COLO668 (cell line): ENCODE measurements around the gene AURKAIP1.
A peak's percentile ranks its signal among the peaks of the same experiment; 100 is the strongest.

Experiments used
- DNase-seq: peaks from one replicate; lab custom pipeline; 2025; ENCODE audit not compliant: unreplicated experiment; lab: John Stamatoyannopoulos, UW

Gene AURKAIP1

GRCh38 chr1:1361982-1362423 is 13.0 kb downstream of the AURKAIP1 start:
- DNase-seq = no peak

GRCh38 chr1:1361233-1361981 is 13.6 kb downstream of the AURKAIP1 start:
- no peak for DNase-seq

- no peak for DNase-seq
Observed at GRCh38 chr1:1360506-1361169, 14.4 kb downstream of the AURKAIP1 start.

GRCh38 chr1:1359664-1360468 is 15.1 kb downstream of the AURKAIP1 start:
- DNase-seq = no peak

GRCh38 chr1:1359308-1359663 is 15.7 kb downstream of the AURKAIP1 start:
- DNase-seq = no peak

- DNase-seq = no peak
Observed at GRCh38 chr1:1358433-1359271, 16.4 kb downstream of the AURKAIP1 start, which contains the start of gene MXRA8. Gene MXRA8 (minus strand): TSS chr1:1358555. CDS start chr1:1358504, 51 bp downstream.

DNA sequence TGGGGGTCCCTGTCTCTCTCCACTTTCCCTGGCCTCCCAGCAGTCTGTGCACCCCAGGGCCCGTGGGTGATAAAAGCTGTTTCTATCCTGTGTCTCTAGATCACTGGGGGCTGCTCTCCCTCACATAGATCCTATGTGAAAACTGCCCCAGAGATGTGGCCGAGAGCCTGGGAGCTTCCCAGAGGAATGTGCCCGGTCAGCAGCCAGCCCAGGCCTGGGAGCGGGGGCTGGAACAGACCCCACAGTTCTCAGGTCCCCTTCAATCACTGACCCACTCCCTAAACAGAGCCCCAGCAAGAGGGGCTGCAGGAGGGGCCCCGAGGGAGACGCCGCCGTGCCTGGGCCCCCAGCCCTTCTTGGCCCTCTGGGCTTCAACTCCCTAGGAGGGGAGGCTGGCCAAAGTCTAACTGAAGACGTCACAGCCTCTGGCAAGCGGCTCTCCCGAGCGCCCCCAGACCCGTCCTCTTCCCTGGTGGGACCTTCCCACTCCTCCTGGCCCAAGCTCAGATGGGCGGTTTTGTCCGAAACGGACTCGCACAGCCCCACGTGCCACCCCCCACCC is 17.1 kb downstream of the AURKAIP1 start:
- DNase-seq = no peak

- DNase-seq = peak; percentile 75
Observed at GRCh38 chr1:1356796-1357401, 18.1 kb downstream of the AURKAIP1 start.

- DNase-seq = no peak
Observed at GRCh38 chr1:1356166-1356795, 18.7 kb downstream of the AURKAIP1 start.

DNA sequence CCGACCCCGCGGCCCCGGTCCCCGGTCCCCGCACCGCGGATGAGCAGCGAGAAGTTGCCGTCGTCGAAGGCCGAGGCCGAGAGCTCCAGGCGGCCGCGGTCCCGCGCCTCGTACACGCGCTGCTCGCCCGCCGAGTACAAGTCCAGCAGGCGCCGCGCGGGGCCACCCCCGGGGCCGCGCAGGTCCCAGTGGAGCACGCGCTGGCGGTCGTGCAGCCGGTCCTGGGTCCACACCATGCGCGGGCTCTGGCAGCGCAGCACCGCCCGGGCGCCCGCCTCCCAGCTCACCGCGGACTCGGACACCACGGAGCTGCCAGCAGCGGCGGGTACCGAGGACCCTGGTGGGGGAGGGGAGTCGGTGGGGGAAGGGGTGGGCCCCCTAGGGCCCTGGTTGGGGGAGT is 19.6 kb downstream of the AURKAIP1 start:
- DNase-seq = peak; percentile 93

- no peak for DNase-seq
Observed at GRCh38 chr1:1354271-1355247, 20.4 kb downstream of the AURKAIP1 start.

DNA sequence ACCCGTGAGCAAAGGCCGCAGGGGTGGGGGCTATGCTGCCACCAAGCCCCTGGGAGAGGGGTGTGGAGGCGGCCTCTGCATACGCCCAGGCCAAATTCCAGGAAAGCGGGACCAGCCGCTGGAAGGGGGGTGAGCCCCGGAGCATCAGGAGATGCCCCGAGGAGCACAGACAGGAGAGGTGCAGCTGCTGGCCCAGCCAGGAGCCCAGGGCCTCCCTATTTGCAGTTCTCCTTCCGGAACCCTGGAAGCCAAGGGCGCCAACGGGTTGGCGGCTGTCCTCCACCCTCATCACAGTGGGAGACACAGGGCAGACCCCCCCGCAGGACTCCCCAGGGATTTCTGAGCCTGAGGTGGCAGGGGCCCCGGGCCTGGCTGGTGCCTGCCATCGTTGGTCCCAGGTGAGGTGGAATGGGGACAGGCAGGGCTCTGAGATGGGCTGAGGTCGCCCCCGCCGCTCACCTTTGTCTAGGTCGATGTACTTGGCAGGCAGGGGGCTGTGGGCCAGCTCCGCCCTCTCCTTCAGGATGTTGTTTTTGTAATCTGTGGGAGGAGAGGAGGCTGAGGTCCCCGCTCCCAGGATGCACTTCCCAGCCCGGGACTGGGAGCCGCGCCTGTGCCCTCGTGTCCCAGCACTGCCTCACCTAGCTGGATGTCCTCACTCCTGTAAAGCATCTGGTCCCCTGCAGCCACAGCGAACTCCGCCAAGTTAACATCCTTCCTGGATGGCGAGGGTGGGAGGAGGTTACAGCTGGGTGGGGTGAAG is 21.4 kb downstream of the AURKAIP1 start:
- DNase-seq = peak; percentile 63

GRCh38 chr1:1352786-1353388 is 22.1 kb downstream of the AURKAIP1 start:
- DNase-seq = no peak

- DNase-seq = no peak
Observed at GRCh38 chr1:1351511-1352427, 23.2 kb downstream of the AURKAIP1 start.

GRCh38 chr1:1349256-1350012 is 25.6 kb downstream of the AURKAIP1 start, which contains the start of gene DVL1:
Gene DVL1 (minus strand): TSS chr1:1349418. CDS start chr1:1349065, 353 bp downstream.
- DNase-seq = peak; percentile 91
